Effector CD8-positive, alpha-beta T cell (primary cell): Measurements from ENCODE around the gene SEC23A.

ENCODE experiments used
- DNase-seq: peaks from one replicate; lab custom pipeline; 2025; lab: John Stamatoyannopoulos, UW

Gene SEC23A

DNA sequence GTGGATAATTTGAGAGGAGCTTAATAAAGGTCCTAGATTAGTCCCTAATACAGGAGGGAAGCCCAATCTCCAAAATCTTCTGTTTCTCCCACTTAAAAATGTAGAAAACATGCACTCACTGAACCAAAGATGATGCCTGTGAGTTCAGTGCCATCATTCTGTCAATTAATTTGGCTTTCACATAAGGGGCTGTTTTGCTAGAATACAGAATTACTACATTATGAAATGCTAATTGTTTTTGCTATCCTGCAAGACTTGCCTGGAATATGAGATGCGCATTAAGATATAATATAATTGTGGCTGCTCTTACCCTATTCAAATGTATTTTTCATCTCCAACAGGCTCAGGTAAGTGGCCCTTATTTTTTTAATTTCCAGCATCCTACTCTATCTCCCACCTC is 111.7 kb downstream of the SEC23A start:
- no peak for DNase-seq

DNA sequence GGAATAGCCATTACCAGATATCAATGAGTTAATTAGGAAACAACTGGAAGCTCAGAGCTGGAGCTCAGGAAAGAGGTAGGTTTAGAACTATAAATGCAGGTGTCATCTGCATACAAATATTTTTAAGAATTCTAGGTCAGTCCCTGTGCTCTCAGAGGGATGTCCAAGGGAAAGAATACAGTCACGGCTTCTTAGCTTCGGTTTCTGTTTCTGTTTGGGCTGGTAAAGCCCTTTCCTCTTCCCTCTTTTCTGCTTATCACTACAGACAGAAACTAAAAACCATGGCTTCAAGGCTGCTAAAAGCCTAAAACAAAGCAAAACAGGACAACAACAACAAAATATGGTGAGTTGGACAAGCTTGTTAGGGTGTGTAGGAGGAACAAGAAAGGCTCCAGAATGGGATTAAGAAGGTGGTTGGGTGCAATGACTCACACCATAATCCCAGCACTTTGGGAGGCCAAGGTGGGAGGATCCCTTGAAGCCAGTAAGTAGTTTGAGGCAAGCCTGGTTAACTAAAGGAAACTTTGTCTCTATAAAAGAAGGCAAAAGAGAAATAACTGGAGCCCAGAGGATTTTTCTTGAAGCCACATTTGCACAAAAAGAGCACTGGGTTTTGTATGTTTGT is 113.0 kb downstream of the SEC23A start:
- no peak for DNase-seq

DNA sequence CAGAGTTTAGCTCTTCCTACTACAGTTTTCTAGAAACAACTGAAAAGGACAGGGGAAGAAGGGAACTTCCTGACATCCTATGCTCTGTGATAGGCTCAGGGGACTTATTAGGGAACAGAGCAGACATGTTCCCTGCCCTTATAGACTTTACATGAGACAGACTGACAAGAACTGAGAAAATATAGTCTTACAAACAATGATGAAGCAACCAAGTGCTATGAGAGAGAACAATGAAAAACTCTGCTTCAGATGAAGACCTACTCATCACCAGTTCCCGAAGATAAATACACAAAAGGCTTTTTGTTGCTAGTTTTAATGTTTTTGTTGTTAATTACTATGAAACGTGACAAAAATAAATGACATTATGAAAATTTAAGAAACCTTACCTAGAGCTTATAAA is 115.3 kb downstream of the SEC23A start:
- no peak for DNase-seq

DNA sequence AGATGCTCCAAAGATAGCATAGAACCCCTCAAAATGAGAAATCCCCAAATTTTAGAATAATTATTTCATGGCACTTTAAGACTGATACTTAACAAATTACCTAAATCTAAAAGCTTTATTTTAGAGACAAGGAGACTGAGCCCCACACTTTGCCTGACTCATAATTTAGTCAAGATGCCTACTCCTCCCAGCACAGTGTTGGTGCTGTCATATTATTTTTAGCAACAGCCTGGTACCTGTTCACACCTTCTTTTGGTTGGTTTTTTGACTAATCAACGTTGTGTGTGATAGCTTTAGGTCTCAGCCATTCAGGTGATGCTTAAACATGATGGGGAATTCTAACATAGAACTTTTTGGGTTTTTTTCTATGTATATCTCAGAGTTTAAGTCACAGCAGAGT is 120.2 kb downstream of the SEC23A start:
- DNase-seq: no peak

DNA sequence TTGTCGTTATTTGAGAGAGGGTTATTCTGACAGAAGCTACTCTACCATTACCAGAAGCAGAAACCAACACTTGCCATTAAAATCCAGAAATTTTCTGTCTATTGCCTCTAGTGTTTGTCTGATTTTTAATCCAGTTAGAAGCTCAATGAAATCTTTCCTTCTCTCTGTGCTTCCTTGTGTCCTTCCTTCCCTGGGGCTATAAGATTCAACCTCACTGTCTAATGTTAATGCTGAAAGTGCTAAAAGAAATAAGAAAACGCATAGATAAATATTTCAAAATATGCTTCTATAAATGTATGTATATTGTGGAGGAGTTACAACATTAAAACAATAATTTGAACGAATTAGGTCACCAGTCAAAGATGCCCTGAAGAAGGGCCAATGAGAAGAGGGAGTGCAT is 120.8 kb downstream of the SEC23A start:
- DNase-seq: no peak
